HepG2 (cell line): ENCODE measurements around the gene GAPDH. TPM values are rescaled to one million over a fixed set of nuclear protein-coding genes. Genes with fewer than 3 reads are reported as not detected.

Source experiments
- BHLHE40 ChIP-seq: IDR thresholded peaks from 2 replicates; pipeline ENCODE4 v1.6.1; 2011; ENCODE audit warnings: low read length, improper control_type of control experiment
- BORCS8-MEF2B ChIP-seq: sonication (generic); formaldehyde crosslinking; IDR thresholded peaks from 2 replicates; pipeline ENCODE4 v1.8.0; 2022; ENCODE audit warnings: mild to moderate bottlenecking, missing genetic modification reagents
- MEF2D ChIP-seq: sonication (generic); formaldehyde crosslinking; IDR thresholded peaks from 2 replicates; pipeline ENCODE4 v1.5.1; 2020; ENCODE audit warnings: mild to moderate bottlenecking, missing genetic modification reagents
- RBAK ChIP-seq: sonication (generic); formaldehyde crosslinking; IDR thresholded peaks from 2 replicates; pipeline ENCODE4 v1.5.1; 2020; ENCODE audit warnings: mild to moderate bottlenecking, missing genetic modification reagents
- SCMH1 ChIP-seq: sonication (generic); formaldehyde crosslinking; IDR thresholded peaks from 2 replicates; pipeline ENCODE4 v1.9.0; 2021; ENCODE audit warnings: missing genetic modification reagents, mild to moderate bottlenecking, borderline replicate concordance
- SMAD3 ChIP-seq: sonication (generic); formaldehyde crosslinking; IDR thresholded peaks from 2 replicates; pipeline ENCODE4 v1.4.0; 2020; ENCODE audit warnings: missing genetic modification reagents
- SRSF4 ChIP-seq: fragments of 200-400 bp; formaldehyde crosslinking; IDR thresholded peaks from one replicate; pipeline ENCODE4 v1.6.1; 2018; ENCODE audit warnings: mild to moderate bottlenecking, low read depth, low read length, moderate library complexity; ENCODE audit not compliant: poor library complexity, severe bottlenecking
- ZBED4 ChIP-seq: sonication (generic); formaldehyde crosslinking; IDR thresholded peaks from 2 replicates; pipeline ENCODE4 v1.4.0; 2020; ENCODE audit warnings: missing genetic modification reagents, borderline replicate concordance
- ZHX2 ChIP-seq, 2 experiments: sonication (generic) in 1 of 2; formaldehyde crosslinking in 1 of 2; IDR thresholded peaks; 2 replicates each; pipeline versions ENCODE4 v1.6.1 to v1.9.0; 2014 to 2022; ENCODE audit warnings: antibody characterized with exemption in 1 of 2, borderline replicate concordance in 1 of 2, inconsistent platforms in 1 of 2, low read depth in 1 of 2, missing genetic modification reagents in 1 of 2
- ZNF841 ChIP-seq: sonication (generic); formaldehyde crosslinking; IDR thresholded peaks from 2 replicates; pipeline ENCODE4 v1.8.1; 2023; ENCODE audit warnings: missing genetic modification reagents, borderline replicate concordance
- polyA plus RNA-seq, 8 experiments: library from polyadenylated mRNA; depleted of rRNA in 3 of 8; stranded (reverse) in 7 of 8; unstranded in 1 of 8; fragments of >200 nt; fragmentation: Illumina TruSeq in 4 of 8; extraction: Trizol in 4 of 8; gene quantifications; 2 replicates each; pipeline versions ENCODE4 v1.2.1 to v1.2.3, GENCODE V29; 2011 to 2016; ENCODE audit warnings: low read depth in 4 of 8, missing spikeins in 1 of 8, mixed read lengths in 1 of 8; ENCODE audit not compliant: insufficient read depth in 1 of 8
- total RNA-seq, 5 experiments: library from RNA; depleted of rRNA; stranded (reverse); fragments of >200 nt; fragmentation: Illumina TruSeq; extraction: Trizol; gene quantifications; 2 replicates each; pipeline ENCODE4 v1.2.3, GENCODE V29; 2016; ENCODE audit warnings: low read depth in 1 of 5
- TF ChIP-seq, protein P1 (sequence below): sonication (generic); formaldehyde crosslinking; IDR thresholded peaks from 2 replicates; pipeline ENCODE4 v1.8.1; 2023; ENCODE audit warnings: missing genetic modification reagents, mild to moderate bottlenecking, borderline replicate concordance
- TF ChIP-seq, protein P2 (sequence below), 2 experiments: IDR thresholded peaks; 2 replicates each; pipeline ENCODE4 v1.6.1; 2011 to 2012; ENCODE audit warnings: low read length in 2 of 2, borderline replicate concordance in 1 of 2, low read depth in 1 of 2, mild to moderate bottlenecking in 1 of 2, moderate library complexity in 1 of 2

The GAPDH gene
- total and polyA plus RNA-seq, 2 of the 13 experiments (the other 11 are each of a cell fraction or from before 2014, with no cell fraction given), result 3,038 to 12,722 TPM

DNA sequence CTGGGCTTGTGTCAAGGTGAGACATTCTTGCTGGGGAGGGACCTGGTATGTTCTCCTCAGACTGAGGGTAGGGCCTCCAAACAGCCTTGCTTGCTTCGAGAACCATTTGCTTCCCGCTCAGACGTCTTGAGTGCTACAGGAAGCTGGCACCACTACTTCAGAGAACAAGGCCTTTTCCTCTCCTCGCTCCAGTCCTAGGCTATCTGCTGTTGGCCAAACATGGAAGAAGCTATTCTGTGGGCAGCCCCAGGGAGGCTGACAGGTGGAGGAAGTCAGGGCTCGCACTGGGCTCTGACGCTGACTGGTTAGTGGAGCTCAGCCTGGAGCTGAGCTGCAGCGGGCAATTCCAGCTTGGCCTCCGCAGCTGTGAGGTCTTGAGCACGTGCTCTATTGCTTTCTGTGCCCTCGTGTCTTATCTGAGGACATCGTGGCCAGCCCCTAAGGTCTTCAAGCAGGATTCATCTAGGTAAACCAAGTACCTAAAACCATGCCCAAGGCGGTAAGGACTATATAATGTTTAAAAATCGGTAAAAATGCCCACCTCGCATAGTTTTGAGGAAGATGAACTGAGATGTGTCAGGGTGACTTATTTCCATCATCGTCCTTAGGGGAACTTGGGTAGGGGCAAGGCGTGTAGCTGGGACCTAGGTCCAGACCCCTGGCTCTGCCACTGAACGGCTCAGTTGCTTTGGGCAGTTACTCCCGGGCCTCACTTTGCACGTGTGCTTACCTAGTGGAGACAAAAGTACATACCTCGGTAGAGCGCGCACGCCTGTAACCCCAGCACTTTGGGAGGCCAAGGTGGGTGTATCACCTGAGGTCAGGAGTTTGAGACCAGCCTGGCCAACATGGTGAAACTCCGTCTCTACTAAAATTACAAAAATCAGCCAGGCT, 4.3 kb downstream of the GAPDH start (continued):
- no peak for TF ChIP-seq ZBED4 (CRISPR knock-in tag)
- TF ChIP-seq SRSF4, result no peak
- no peak for TF ChIP-seq ZHX2 (IDR thresholded peaks at IDR 0.05; ENCODE audit: low read depth)
- TF ChIP-seq ZHX2 (CRISPR knock-in tag; IDR thresholded peaks at IDR 0.05; ENCODE audit: borderline replicate concordance), result no peak
- TF ChIP-seq, protein P1, sequence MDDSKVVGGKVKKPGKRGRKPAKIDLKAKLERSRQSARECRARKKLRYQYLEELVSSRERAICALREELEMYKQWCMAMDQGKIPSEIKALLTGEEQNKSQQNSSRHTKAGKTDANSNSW (CRISPR knock-in tag), result no peak
- no peak for TF ChIP-seq SMAD3 (CRISPR knock-in tag)
- TF ChIP-seq ZNF841, result no peak
- TF ChIP-seq RBAK (CRISPR knock-in tag), result no peak
- peak; percentile 21; the same call in 1 of the 2 replicates for TF ChIP-seq BORCS8-MEF2B (CRISPR knock-in tag)
- TF ChIP-seq, protein P2, sequence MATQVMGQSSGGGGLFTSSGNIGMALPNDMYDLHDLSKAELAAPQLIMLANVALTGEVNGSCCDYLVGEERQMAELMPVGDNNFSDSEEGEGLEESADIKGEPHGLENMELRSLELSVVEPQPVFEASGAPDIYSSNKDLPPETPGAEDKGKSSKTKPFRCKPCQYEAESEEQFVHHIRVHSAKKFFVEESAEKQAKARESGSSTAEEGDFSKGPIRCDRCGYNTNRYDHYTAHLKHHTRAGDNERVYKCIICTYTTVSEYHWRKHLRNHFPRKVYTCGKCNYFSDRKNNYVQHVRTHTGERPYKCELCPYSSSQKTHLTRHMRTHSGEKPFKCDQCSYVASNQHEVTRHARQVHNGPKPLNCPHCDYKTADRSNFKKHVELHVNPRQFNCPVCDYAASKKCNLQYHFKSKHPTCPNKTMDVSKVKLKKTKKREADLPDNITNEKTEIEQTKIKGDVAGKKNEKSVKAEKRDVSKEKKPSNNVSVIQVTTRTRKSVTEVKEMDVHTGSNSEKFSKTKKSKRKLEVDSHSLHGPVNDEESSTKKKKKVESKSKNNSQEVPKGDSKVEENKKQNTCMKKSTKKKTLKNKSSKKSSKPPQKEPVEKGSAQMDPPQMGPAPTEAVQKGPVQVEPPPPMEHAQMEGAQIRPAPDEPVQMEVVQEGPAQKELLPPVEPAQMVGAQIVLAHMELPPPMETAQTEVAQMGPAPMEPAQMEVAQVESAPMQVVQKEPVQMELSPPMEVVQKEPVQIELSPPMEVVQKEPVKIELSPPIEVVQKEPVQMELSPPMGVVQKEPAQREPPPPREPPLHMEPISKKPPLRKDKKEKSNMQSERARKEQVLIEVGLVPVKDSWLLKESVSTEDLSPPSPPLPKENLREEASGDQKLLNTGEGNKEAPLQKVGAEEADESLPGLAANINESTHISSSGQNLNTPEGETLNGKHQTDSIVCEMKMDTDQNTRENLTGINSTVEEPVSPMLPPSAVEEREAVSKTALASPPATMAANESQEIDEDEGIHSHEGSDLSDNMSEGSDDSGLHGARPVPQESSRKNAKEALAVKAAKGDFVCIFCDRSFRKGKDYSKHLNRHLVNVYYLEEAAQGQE (IDR thresholded peaks at IDR 0.05; ENCODE audit: borderline replicate concordance in 1 of 2, low read depth in 1 of 2, low read length in 2 of 2), result no peak
- no peak for TF ChIP-seq BHLHE40
- 0 out of 2 replicates have a peak, but pooled peaks have one; percentile 35 for TF ChIP-seq MEF2D (CRISPR knock-in tag)
- TF ChIP-seq SCMH1, result no peak
